GM21528 (cell line): ENCODE measurements around the gene MLANA.

Experiments used
- ATAC-seq: cut with Tn5 transposase; IDR thresholded peaks from one replicate; pipeline ENCODE4 v1.9.1; 2021; ENCODE audit warnings: mild to moderate bottlenecking, moderate library complexity; ENCODE audit not compliant: unreplicated experiment, low FRiP score

Gene MLANA

GRCh38 chr9:5897851-5898250, 7.2 kb downstream of the MLANA start:
- ATAC-seq = no peak

- ATAC-seq = no peak
Observed at GRCh38 chr9:5899292-5899691, 8.6 kb downstream of the MLANA start.

DNA sequence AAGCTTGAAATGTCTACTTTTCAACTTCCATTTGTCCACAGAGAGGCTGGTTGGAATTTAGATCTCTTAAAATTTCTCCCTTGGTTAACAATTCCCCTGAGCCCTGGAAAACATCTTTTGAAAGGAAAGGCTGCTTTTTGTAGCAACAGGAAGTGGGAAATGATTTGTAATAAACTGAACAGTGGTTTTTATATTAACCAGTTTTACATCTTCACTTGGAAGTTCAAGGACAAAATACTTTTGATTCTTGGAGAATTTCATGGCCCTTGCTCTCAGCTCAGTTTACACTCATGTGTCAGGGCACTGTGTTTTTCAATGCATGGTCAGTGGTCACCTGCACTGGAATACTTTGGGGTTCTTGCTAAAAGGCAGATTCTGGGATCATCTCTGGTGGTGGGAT, 9.9 kb downstream of the MLANA start:
- ATAC-seq = no peak

DNA sequence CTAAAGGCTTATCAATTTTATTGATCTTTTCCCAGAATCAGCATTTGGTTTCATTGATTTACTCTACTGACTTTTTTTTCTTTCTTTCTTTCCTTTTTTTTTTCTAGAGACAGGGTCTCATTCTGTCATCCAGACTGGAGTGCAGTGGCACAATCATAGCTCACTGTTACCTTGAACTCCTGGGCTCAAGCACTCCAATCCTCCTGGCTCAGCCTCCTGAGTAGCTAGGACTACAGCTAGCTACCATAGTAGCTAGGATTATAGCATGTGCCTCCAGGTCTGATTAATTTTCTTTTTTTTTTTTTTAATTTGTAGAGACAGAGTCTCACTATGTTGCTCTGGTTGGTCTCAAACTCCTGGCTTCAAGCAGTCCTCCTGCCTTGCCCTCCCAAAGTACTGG, 11.7 kb downstream of the MLANA start:
- no peak for ATAC-seq

DNA sequence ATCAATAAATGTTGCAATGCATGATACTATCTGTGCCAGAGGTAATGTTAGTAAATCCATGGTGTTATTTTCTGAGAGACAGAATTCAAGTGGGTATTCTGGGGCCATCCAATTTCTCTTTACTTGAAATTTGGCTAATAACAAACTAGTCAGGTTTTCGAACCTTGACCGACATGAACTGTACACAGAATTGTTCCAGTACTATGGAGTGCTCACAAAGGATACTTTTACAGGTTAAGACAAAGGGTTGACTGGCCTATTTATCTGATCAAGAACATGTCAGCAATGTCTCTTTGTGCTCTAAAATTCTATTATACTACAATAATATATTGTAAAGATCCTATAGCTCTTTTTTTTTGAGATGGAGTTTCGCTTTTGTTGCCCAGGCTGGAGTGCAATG, 18.2 kb downstream of the MLANA start:
- ATAC-seq = no peak

DNA sequence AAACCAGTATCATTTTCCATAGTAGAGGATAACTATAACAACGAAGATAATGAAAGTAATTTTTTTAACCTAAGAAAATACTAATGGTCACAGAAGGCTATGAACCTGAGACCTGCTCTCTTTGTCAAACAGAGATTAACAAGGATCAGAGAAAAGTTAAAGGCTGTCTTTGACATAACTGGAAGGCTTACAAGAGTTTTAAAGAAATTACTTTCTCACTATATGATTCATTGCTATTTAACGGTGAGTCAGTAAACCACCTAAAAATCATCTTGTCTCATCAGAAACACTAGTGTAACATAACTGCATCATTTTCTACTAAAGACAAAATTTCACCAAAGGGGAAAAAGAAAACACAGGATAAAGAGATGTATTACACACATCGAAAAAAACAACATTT, 19.3 kb downstream of the MLANA start:
- no peak for ATAC-seq

GRCh38 chr9:5910413-5911057, 19.8 kb downstream of the MLANA start:
- ATAC-seq = no peak

DNA sequence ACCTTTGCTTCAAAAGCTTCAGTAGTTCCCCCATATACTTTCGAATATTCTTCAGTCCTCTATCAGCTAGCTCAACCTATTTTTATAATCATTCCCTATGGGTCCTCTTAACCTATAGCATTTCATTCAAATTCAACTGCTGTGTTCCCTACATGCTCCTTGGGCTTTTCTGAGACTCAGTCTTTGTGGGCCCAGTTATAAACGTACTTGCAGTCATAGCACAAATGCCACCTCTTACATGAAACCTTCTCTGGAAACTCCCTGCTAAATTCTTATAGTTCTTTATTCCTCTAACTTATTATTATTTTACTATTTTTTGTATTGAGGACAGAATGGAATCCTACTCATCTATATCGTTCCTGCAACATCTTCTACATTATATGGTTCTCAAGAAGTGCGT, 24.7 kb downstream of the MLANA start:
- no peak for ATAC-seq

DNA sequence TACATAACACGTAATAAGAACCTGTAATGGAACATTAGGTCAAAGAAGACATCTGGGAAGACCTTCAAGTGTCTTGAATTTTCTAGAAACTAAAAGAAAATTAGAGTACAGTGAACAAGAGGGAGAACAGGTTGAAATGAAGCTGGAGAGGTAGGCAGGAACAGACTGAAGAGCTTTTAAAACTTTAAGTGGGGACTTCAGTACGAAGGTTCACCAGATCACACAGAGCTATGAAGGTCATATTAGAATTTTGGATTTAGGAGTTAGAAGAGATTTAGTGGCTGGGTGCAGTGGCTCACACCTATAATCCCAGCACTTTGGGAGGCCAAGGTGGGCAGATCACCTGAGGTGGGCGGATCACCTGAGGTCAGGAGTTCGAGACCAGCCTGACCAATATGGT, 26.6 kb downstream of the MLANA start:
- ATAC-seq = no peak

DNA sequence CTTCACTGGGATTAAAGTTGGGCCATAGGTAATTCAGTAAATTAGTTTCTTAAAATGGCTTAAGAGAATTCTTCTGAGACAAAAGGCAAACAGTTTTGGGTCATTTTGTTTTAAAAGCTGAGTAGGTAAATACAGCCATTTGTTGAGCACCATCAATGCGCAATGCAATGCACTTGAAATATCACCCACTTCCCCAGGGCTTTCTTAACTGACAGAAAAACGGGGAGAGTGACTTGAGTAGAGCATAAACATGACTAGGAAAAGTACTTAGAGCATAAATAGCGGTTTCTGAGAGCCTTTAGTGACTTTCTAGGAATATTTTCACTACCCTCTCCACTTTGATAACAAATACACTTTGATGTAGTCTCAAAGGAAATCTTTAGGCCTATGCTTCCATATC, 27.2 kb downstream of the MLANA start:
- no peak for ATAC-seq

DNA sequence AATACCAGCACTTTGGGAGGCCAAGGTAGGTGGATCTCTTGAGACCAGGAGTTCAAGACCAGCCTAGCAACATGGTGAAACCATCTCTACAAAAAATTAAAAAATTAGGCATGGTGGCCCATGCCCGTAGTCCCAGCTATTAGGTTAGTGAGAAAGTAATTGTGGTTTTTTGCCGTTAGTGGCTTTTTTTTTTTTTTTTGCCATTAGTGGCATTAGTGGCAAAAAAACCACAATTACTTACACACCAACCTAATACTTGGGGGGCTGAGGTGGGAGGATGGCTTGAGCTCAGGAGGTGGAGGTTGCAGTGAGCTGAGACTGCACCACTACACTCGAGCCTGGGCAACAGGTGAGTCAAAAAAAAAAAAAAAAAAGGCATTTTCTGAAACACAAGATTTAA, 27.8 kb downstream of the MLANA start:
- ATAC-seq = no peak

GRCh38 chr9:5920860-5921328, 30.2 kb downstream of the MLANA start:
- ATAC-seq = peak; percentile 78

GRCh38 chr9:5922192-5922591, 31.5 kb downstream of the MLANA start:
- ATAC-seq = no peak

DNA sequence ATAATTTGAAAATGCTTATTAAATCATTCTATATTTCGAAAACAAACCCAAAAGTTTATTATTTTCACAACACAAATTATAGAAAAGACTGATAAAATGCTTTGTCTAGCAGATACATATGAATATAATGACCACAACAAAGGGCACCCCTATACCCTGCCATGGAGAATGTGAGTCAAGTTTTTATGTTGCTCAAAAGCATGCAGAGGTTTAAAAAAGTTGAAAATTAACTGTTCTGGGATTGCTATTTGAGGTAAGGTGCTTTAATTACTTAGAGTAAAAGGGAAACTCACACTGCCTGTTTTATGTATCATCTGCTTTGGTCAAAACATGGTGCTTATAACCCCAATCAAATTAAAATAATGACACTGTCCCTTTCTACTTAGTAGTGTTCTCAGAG, 41.0 kb downstream of the MLANA start:
- ATAC-seq = no peak

GRCh38 chr9:5938449-5938848, 47.8 kb downstream of the MLANA start:
- no peak for ATAC-seq

GRCh38 chr9:5939530-5939929, 48.8 kb downstream of the MLANA start:
- no peak for ATAC-seq

- no peak for ATAC-seq
Observed at GRCh38 chr9:5941214-5941613, 50.5 kb downstream of the MLANA start.

- no peak for ATAC-seq
Observed at GRCh38 chr9:5945112-5945511, 54.4 kb downstream of the MLANA start.

DNA sequence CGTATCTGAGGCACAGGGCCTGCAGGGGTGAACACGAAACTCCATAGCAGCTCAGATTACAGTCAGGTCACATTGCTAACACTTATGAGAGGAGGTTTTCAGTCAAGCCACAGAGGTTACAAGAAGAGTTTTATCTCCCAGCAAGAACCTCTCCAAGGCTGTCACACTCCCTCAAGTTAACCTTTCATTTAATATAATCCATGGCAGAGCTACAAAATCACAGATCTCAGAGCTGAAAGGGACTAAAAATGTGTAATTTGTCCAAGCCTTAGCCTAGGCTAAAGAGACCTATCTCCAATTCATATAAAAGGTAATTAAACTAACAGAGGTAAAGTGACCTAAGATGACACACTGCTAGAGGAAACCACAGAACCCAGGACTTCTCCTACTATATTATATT, 57.2 kb downstream of the MLANA start:
- no peak for ATAC-seq

GRCh38 chr9:5949103-5949699, 58.5 kb downstream of the MLANA start:
- ATAC-seq = no peak

- no peak for ATAC-seq
Observed at GRCh38 chr9:5950261-5950660, 59.6 kb downstream of the MLANA start.

- no peak for ATAC-seq
Observed at GRCh38 chr9:5951686-5952211, 61.1 kb downstream of the MLANA start.
